ENCODE measurements around the gene NLRC5.
A peak's percentile ranks its signal among the peaks of the same experiment; 100 is the strongest.

The NLRC5 gene

GRCh38 chr16:56988948-56989945 is at the start of gene NLRC5:
Gene NLRC5, plus strand, starts transcription at chr16:56989557. Its CDS starts 31,156 bp downstream, at chr16:57020713.
- DNase-seq: peak; percentile 45

- no peak for DNase-seq
Observed at GRCh38 chr16:56939801-56940200, 49.6 kb upstream of the NLRC5 start.

- no peak for DNase-seq
Observed at GRCh38 chr16:56941092-56941491, 48.3 kb upstream of the NLRC5 start.

GRCh38 chr16:56941856-56942331 is 47.5 kb upstream of the NLRC5 start:
- DNase-seq: no peak

GRCh38 chr16:56943761-56944375 is 45.5 kb upstream of the NLRC5 start:
- DNase-seq: no peak

- no peak for DNase-seq
Observed at GRCh38 chr16:56944954-56945839, 44.2 kb upstream of the NLRC5 start.

- no peak for DNase-seq
Observed at GRCh38 chr16:56945847-56946527, 43.4 kb upstream of the NLRC5 start.

GRCh38 chr16:56946767-56947603 is 42.4 kb upstream of the NLRC5 start:
- DNase-seq: no peak

- DNase-seq: no peak
Observed at GRCh38 chr16:56947604-56947995, 41.8 kb upstream of the NLRC5 start.

- DNase-seq: no peak
Observed at GRCh38 chr16:56948234-56948633, 41.1 kb upstream of the NLRC5 start.

GRCh38 chr16:56950051-56950450 is 39.3 kb upstream of the NLRC5 start:
- no peak for DNase-seq

GRCh38 chr16:56950455-56950854 is 38.9 kb upstream of the NLRC5 start:
- no peak for DNase-seq

- DNase-seq: no peak
Observed at GRCh38 chr16:56950881-56951771, 38.2 kb upstream of the NLRC5 start.

- no peak for DNase-seq
Observed at GRCh38 chr16:56953006-56953405, 36.4 kb upstream of the NLRC5 start.

GRCh38 chr16:56956076-56956475 is 33.3 kb upstream of the NLRC5 start:
- DNase-seq: no peak

- DNase-seq: no peak
Observed at GRCh38 chr16:56956756-56957155, 32.6 kb upstream of the NLRC5 start.

- DNase-seq: no peak
Observed at GRCh38 chr16:56960681-56961281, 28.6 kb upstream of the NLRC5 start.

GRCh38 chr16:56961386-56961785 is 28.0 kb upstream of the NLRC5 start:
- no peak for DNase-seq

- no peak for DNase-seq
Observed at GRCh38 chr16:56961851-56962281, 27.5 kb upstream of the NLRC5 start, which contains the start of gene CETP. Gene CETP, plus strand, starts transcription at chr16:56961950. Its CDS starts 30 bp downstream, at chr16:56961980.

Data from NCI-H1694 (cell line).